Stomach smooth muscle (tissue), 2 donors: ENCODE results near the gene LSP1.
A peak's percentile ranks its signal among the peaks of the same experiment; 100 is the strongest.
"Not testable (repeated sequence)": the region's sequence is repeated elsewhere in the genome, so short reads cannot be mapped to it uniquely, and the experiment has no call there.

Source experiments
- H3K27ac ChIP-seq: one replicate; pipeline ENCODE4 v1.7.0; 2013; ENCODE audit warnings: mild to moderate bottlenecking, low read length, inconsistent platforms
- H3K27me3 ChIP-seq, 2 donors: one replicate each; pipeline ENCODE4 v1.7.0; 2013; ENCODE audit warnings: low read length in 2 of 2; ENCODE audit not compliant: insufficient read depth in 2 of 2, control insufficient read depth in 1 of 2
- H3K36me3 ChIP-seq, 2 donors: one replicate each; pipeline ENCODE4 v1.7.0; 2013; ENCODE audit warnings: low read length in 2 of 2; ENCODE audit not compliant: control insufficient read depth in 2 of 2, insufficient read depth in 2 of 2
- H3K4me1 ChIP-seq: one replicate; pipeline ENCODE4 v1.7.0; 2013; ENCODE audit warnings: low read length; ENCODE audit not compliant: control insufficient read depth, insufficient read depth
- H3K4me3 ChIP-seq, 2 donors: one replicate each; pipeline ENCODE4 v1.7.0; 2013; ENCODE audit warnings: low read length in 2 of 2
- H3K9ac ChIP-seq, 2 donors: one replicate each; pipeline ENCODE4 v1.7.0; 2013; ENCODE audit warnings: low read length in 2 of 2, mild to moderate bottlenecking in 1 of 2
- H3K9me3 ChIP-seq, 2 donors: one replicate each; pipeline ENCODE4 v1.7.0; 2013; ENCODE audit warnings: low read length in 2 of 2; ENCODE audit not compliant: control insufficient read depth in 2 of 2
- donor health status: healthy.
- donor health status: Pancreatic carcinoma.

The LSP1 gene

GRCh38 chr11:1852877-1853276, at the start of gene LSP1:
Gene LSP1 (plus strand): TSS chr11:1853084. CDS start chr11:1853145, 61 bp downstream.
- no peaks in the 10 kb centered on the region for H3K36me3 ChIP-seq
- H3K27me3 ChIP-seq = no peaks in the 10 kb centered on the region
- H3K4me1 ChIP-seq = no peaks in the 10 kb centered on the region
- no peak within 1 kb of the TSS for H3K9ac ChIP-seq
- peak within 1 kb of the TSS in 1 of 2 donors; percentile 3 for H3K4me3 ChIP-seq
- H3K27ac ChIP-seq = no peak within 1 kb of the TSS
- H3K9me3 ChIP-seq = no peaks in the 10 kb centered on the region

- no peaks in the 10 kb centered on the region for H3K4me1 ChIP-seq
- no peak overlapping the region for H3K9ac ChIP-seq
- no peaks in the 10 kb centered on the region for H3K9me3 ChIP-seq
- no peaks in the 10 kb centered on the region for H3K36me3 ChIP-seq
- no peak overlapping the region for H3K27ac ChIP-seq
- H3K27me3 ChIP-seq = peaks cover 2 to 9% of the 10 kb centered on the region in 2 donors
- H3K4me3 ChIP-seq = no peak overlapping the region
Observed at GRCh38 chr11:1803246-1803645, 49.6 kb upstream of the LSP1 start.

- not testable (repeated sequence) for H3K4me1 ChIP-seq, H3K9me3 ChIP-seq, H3K9ac ChIP-seq, H3K27me3 ChIP-seq, H3K27ac ChIP-seq, H3K4me3 ChIP-seq, H3K36me3 ChIP-seq
Observed at GRCh38 chr11:1803835-1804519, 48.9 kb upstream of the LSP1 start.

GRCh38 chr11:1805525-1805924, 47.4 kb upstream of the LSP1 start:
- H3K9me3 ChIP-seq = no peaks in the 10 kb centered on the region
- no peak overlapping the region for H3K9ac ChIP-seq
- H3K27me3 ChIP-seq = peaks cover 2 to 9% of the 10 kb centered on the region in 2 donors
- H3K36me3 ChIP-seq = no peaks in the 10 kb centered on the region
- H3K27ac ChIP-seq = no peak overlapping the region
- H3K4me1 ChIP-seq = no peaks in the 10 kb centered on the region
- no peak overlapping the region for H3K4me3 ChIP-seq

- Histone ChIP-seq H3K27ac (no peak overlapping the region), H3K27me3 (peaks cover 2 to 12% of the 10 kb centered on the region in 2 donors), H3K36me3 (no peaks in the 10 kb centered on the region), H3K9ac (no peak overlapping the region), H3K4me3 (no peak overlapping the region), H3K9me3 (peaks cover 3 to 4% of the 10 kb centered on the region in 2 donors), H3K4me1 (no peaks in the 10 kb centered on the region)
Observed at GRCh38 chr11:1807264-1807995, 45.5 kb upstream of the LSP1 start.

- Histone ChIP-seq H3K9me3 (peaks cover 3 to 4% of the 10 kb centered on the region in 2 donors), H3K4me3 (no peak overlapping the region), H3K4me1 (no peaks in the 10 kb centered on the region), H3K27ac (no peak overlapping the region), H3K9ac (no peak overlapping the region), H3K27me3 (peaks cover 3 to 7% of the 10 kb centered on the region in 2 donors), H3K36me3 (no peaks in the 10 kb centered on the region)
Observed at GRCh38 chr11:1810761-1811160, 42.1 kb upstream of the LSP1 start.

GRCh38 chr11:1812274-1812673, 40.6 kb upstream of the LSP1 start:
- no peak overlapping the region for H3K9ac ChIP-seq
- peaks cover 3 to 7% of the 10 kb centered on the region in 2 donors for H3K27me3 ChIP-seq
- no peaks in the 10 kb centered on the region for H3K36me3 ChIP-seq
- H3K4me3 ChIP-seq = no peak overlapping the region
- no peaks in the 10 kb centered on the region for H3K4me1 ChIP-seq
- no peak overlapping the region for H3K27ac ChIP-seq
- H3K9me3 ChIP-seq = peaks cover 3 to 4% of the 10 kb centered on the region in 2 donors

- Histone ChIP-seq H3K27ac (no peak overlapping the region), H3K9ac (no peak overlapping the region), H3K9me3 (peaks cover 3 to 4% of the 10 kb centered on the region in 2 donors), H3K36me3 (no peaks in the 10 kb centered on the region), H3K4me3 (no peak overlapping the region), H3K27me3 (peaks cover 3 to 5% of the 10 kb centered on the region in 2 donors), H3K4me1 (no peaks in the 10 kb centered on the region)
Observed at GRCh38 chr11:1812801-1813200, 40.1 kb upstream of the LSP1 start.

- H3K27me3 ChIP-seq, H3K27ac ChIP-seq, H3K36me3 ChIP-seq, H3K9ac ChIP-seq, H3K4me3 ChIP-seq, H3K9me3 ChIP-seq, H3K4me1 ChIP-seq: not testable (repeated sequence)
Observed at GRCh38 chr11:1813356-1813755, 39.5 kb upstream of the LSP1 start.

GRCh38 chr11:1814691-1815090, 38.2 kb upstream of the LSP1 start:
- Histone ChIP-seq H3K9me3 (peaks cover 7 to 14% of the 10 kb centered on the region in 2 donors), H3K4me3 (no peak overlapping the region), H3K9ac (no peak overlapping the region), H3K4me1 (no peaks in the 10 kb centered on the region), H3K36me3 (no peaks in the 10 kb centered on the region), H3K27me3 (peaks cover 3 to 5% of the 10 kb centered on the region in 2 donors), H3K27ac (no peak overlapping the region)

- Histone ChIP-seq H3K36me3 (no peaks in the 10 kb centered on the region), H3K9me3 (peaks cover 7 to 14% of the 10 kb centered on the region in 2 donors), H3K9ac (no peak overlapping the region), H3K4me3 (no peak overlapping the region), H3K4me1 (no peaks in the 10 kb centered on the region), H3K27me3 (peaks cover 3 to 5% of the 10 kb centered on the region in 2 donors), H3K27ac (no peak overlapping the region)
Observed at GRCh38 chr11:1815311-1815710, 37.6 kb upstream of the LSP1 start.
